SU-DHL-6 (cell line): ENCODE data around the gene TMEM213.

Experiments
- H2AFZ ChIP-seq: fragments of 200-600 bp; sonication (generic); 2 replicates; pipeline ENCODE4 v1.6.1; 2014; ENCODE audit warnings: low read depth, mild to moderate bottlenecking, moderate library complexity, mixed read lengths, antibody characterized with exemption, low read length; ENCODE audit not compliant: severe bottlenecking
- H3F3A ChIP-seq: fragments of 200-600 bp; shearing (Covaris generic); 2 replicates; pipeline ENCODE4 v1.6.0; 2016; ENCODE audit warnings: antibody characterized with exemption, mild to moderate bottlenecking; ENCODE audit not compliant: insufficient read depth
- H3K27ac ChIP-seq: fragments of 200-600 bp; sonication (generic); 2 replicates; pipeline ENCODE4 v1.5.1; 2016; ENCODE audit warnings: low read depth, mild to moderate bottlenecking, low read length, moderate library complexity, mixed read lengths
- H3K27me3 ChIP-seq: fragments of 200-600 bp; sonication (generic), shearing (Covaris generic); 2 replicates; pipeline ENCODE4 v1.6.0; 2014; ENCODE audit warnings: mild to moderate bottlenecking, low read length
- H3K36me3 ChIP-seq: fragments of 200-600 bp; sonication (generic); 2 replicates; pipeline ENCODE4 v1.6.1; 2014; ENCODE audit warnings: mild to moderate bottlenecking, low read length, mixed read lengths
- H3K4me2 ChIP-seq: fragments of 300-600, 200-600 bp; shearing (Covaris generic), sonication (generic); 2 replicates; pipeline ENCODE4 v1.6.0; 2014; ENCODE audit warnings: low read length, low read depth, mild to moderate bottlenecking; ENCODE audit not compliant: poor library complexity, severe bottlenecking
- H3K4me3 ChIP-seq: fragments of 200-600 bp; sonication (generic); 2 replicates; pipeline ENCODE4 v1.5.1; 2014; ENCODE audit warnings: antibody characterized with exemption, low read length, mild to moderate bottlenecking, mixed read lengths; ENCODE audit not compliant: insufficient read depth, poor library complexity, severe bottlenecking
- H3K79me2 ChIP-seq: fragments of 200-600 bp; sonication (generic); 2 replicates; pipeline ENCODE4 v1.6.1; 2014; ENCODE audit warnings: mild to moderate bottlenecking, low read length, moderate library complexity; ENCODE audit not compliant: insufficient read depth
- H3K9ac ChIP-seq: fragments of 200-600 bp; sonication (generic); 2 replicates; pipeline ENCODE4 v1.7.0; 2014; ENCODE audit warnings: mild to moderate bottlenecking, low read length
- H3K9me2 ChIP-seq: fragments of 200-600 bp; sonication (generic); replicated peaks from 2 replicates; pipeline ENCODE4 v1.6.1; 2014; ENCODE audit warnings: low read length; ENCODE audit not compliant: insufficient read depth
- H3K9me3 ChIP-seq: fragments of 200-600 bp; sonication (generic); 2 replicates; pipeline ENCODE4 v1.6.1; 2014; ENCODE audit warnings: low read length, mixed read lengths; ENCODE audit not compliant: insufficient read depth
- H4K20me1 ChIP-seq: fragments of 200-600 bp; sonication (generic); 2 replicates; pipeline ENCODE4 v1.6.1; 2014; ENCODE audit warnings: low read depth, mild to moderate bottlenecking, antibody characterized with exemption, low read length, moderate library complexity, mixed read lengths
- CTCF ChIP-seq: fragments of 200-600 bp; sonication (generic); IDR thresholded peaks from one replicate; pipeline ENCODE4 v1.5.1; 2017; ENCODE audit warnings: antibody characterized with exemption, mild to moderate bottlenecking, low read length, moderate library complexity; ENCODE audit not compliant: insufficient read depth, poor library complexity, severe bottlenecking
- EZH2phosphoT487 ChIP-seq: fragments of 200-600 bp; sonication (generic), shearing (Covaris generic); conservative IDR thresholded peaks from 2 replicates; pipeline ENCODE4 v1.6.1; 2018; ENCODE audit warnings: mild to moderate bottlenecking, antibody characterized with exemption, low read length, moderate library complexity, mixed read lengths

Gene TMEM213

DNA sequence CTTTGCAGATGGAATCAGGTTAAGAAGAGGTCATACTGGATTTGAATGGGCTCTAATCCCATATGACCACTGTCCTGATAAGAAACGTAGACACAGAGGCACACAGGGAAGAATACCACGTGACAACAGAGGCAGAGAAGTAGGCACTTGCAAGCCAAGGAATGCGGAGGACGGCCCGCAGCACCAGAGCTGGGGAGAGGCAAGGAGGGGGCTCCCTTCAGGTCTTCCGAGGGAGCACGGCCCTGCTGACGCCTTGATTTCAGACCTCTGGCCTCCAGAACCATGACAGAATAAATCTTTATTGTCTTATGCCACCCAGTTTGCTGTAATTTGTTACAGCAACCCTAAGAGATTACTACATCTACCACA lies 44.7 kb upstream of the TMEM213 start:
- H3K4me2 ChIP-seq: no peak overlapping the region
- H2AFZ ChIP-seq: no peak overlapping the region

GRCh38 chr7:138753610-138754009 lies 44.2 kb upstream of the TMEM213 start:
- H3F3A ChIP-seq: no peaks in the 10 kb centered on the region
- H3K4me2 ChIP-seq: no peak overlapping the region
- no peaks in the 10 kb centered on the region for H4K20me1 ChIP-seq
- H3K9me3 ChIP-seq: no peaks in the 10 kb centered on the region
- no peak overlapping the region for H2AFZ ChIP-seq
- TF ChIP-seq CTCF (no peak), EZH2phosphoT487 (no peak)
- no peaks in the 10 kb centered on the region for H3K27me3 ChIP-seq
- H3K36me3 ChIP-seq: no peaks in the 10 kb centered on the region
- no peak overlapping the region for H3K9ac ChIP-seq
- no peaks in the 10 kb centered on the region for H3K79me2 ChIP-seq
- H3K27ac ChIP-seq: no peak overlapping the region
- H3K9me2 ChIP-seq: no peaks in the 10 kb centered on the region
- H3K4me3 ChIP-seq: no peak overlapping the region

More for the DNA sequence above, 44.7 kb upstream of the TMEM213 start:
- Histone ChIP-seq H3K4me3 (no peak overlapping the region), H3K9me3 (no peaks in the 10 kb centered on the region), H3K36me3 (no peaks in the 10 kb centered on the region), H3K9ac (no peak overlapping the region), H3F3A (no peaks in the 10 kb centered on the region), H4K20me1 (no peaks in the 10 kb centered on the region), H3K27ac (no peak overlapping the region), H3K9me2 (no peaks in the 10 kb centered on the region), H3K79me2 (no peaks in the 10 kb centered on the region), H3K27me3 (no peaks in the 10 kb centered on the region)
- TF ChIP-seq EZH2phosphoT487: no peak
- no peak for TF ChIP-seq CTCF

DNA sequence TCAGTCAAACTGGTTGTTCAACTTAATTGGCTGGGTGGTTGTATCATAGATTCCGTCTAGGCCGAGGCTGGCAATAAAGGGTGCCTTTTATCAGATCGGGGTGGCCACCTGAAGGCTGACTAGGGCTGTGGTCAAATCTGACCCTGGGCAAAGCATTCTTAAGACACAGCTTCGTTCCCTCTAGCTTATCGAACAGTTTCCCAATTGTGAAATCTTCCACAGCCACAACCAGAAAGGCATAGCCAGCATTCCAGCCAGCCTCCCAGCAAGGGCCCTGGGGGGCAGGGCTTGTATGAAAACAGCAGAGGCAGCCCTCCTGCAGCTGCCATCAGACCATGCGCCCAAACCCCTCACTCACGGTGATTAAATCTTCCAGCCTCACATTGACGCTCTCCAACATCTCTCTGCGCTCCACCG lies 42.5 kb upstream of the TMEM213 start:
- H3K36me3 ChIP-seq: no peaks in the 10 kb centered on the region
- no peaks in the 10 kb centered on the region for H3F3A ChIP-seq
- H3K79me2 ChIP-seq: no peaks in the 10 kb centered on the region
- no peaks in the 10 kb centered on the region for H3K9me3 ChIP-seq
- no peaks in the 10 kb centered on the region for H3K27me3 ChIP-seq
- no peak overlapping the region for H3K27ac ChIP-seq
- TF ChIP-seq EZH2phosphoT487 (no peak), CTCF (no peak)
- H3K9ac ChIP-seq: no peak overlapping the region
- no peak overlapping the region for H3K4me2 ChIP-seq
- H3K9me2 ChIP-seq: no peaks in the 10 kb centered on the region
- H3K4me3 ChIP-seq: no peak overlapping the region
- no peaks in the 10 kb centered on the region for H4K20me1 ChIP-seq
- H2AFZ ChIP-seq: no peak overlapping the region
